Right cardiac atrium (tissue), 5 donors: ENCODE results near the gene CDH6. TPM values are rescaled to one million over a fixed set of nuclear protein-coding genes. Genes with fewer than 3 reads are reported as not detected.

Experiments
- ATAC-seq, 2 donors: fragments of 200-7000 bp; cut with Tn5 transposase; one replicate each; pipeline versions ENCODE4 v1.8.0 to v1.9.1; 2020; ENCODE audit warnings: moderate library complexity in 2 of 2, mild to moderate bottlenecking in 1 of 2
- DNase-seq, 3 donors: peaks; one replicate each; pipeline ENCODE4 v3.0.0-alpha.2; 2020
- H3K27ac ChIP-seq: one replicate; pipeline ENCODE4 v1.5.1; 2013; ENCODE audit warnings: mild to moderate bottlenecking, low read length, control low read depth, moderate library complexity
- H3K27me3 ChIP-seq: one replicate; pipeline ENCODE4 v1.6.1; 2013; ENCODE audit not compliant: control insufficient read depth, insufficient read depth
- H3K4me1 ChIP-seq: one replicate; pipeline ENCODE4 v1.6.1; 2013; ENCODE audit warnings: low read length; ENCODE audit not compliant: control insufficient read depth, insufficient read depth
- H3K4me3 ChIP-seq: one replicate; pipeline ENCODE4 v1.5.1; 2013; ENCODE audit warnings: low read length, control low read depth
- H3K9me3 ChIP-seq: one replicate; pipeline ENCODE4 v1.6.1; 2013; ENCODE audit warnings: low read length; ENCODE audit not compliant: control insufficient read depth
- WGBS: extraction: QIAGEN DNeasy Blood & Tissue Kit; methylation state at CpG from one replicate; pipeline ENCODE4 v1.1.7; 2013; 5-methylcytosine and 5-hydroxymethylcytosine counted together
- intact Hi-C, 4 donors: fragments of 100-400 bp; cut with DNase I; formaldehyde crosslinking; loops; one replicate each; pipeline versions ENCODE4 v1.11.0 to v1.14.0; 2022 to 2023
- polyA plus RNA-seq: library from polyadenylated mRNA; stranded (reverse); fragments of 200-250 nt; gene quantifications from one replicate; pipeline ENCODE4 v1.2.3, GENCODE V29; 2013
- total RNA-seq, 4 donors: library from RNA; stranded (reverse); fragmentation: NEBNext Ultra II Directional; extraction: Animal tissue kit (Norgen Biotek cat#: 25700); gene quantifications; one replicate each; pipeline ENCODE4 v1.2.1, GENCODE V29; 2021
- donor health status: healthy with polysubstance abuse.
- donor health status: DM: no; HTN: yes; CAD: no.
- donor health status: DM: no; HTN: no; CAD: no.
- donor health status: DM: no; HTN: yes; CAD: no; lungs with severe emphysema.
- donor health status: DM: yes; HTN: yes; CAD: no.

CDH6 gene
- total and polyA plus RNA-seq, 5 donors = 0.65 to 1.7 (median 1.0) TPM

DNA sequence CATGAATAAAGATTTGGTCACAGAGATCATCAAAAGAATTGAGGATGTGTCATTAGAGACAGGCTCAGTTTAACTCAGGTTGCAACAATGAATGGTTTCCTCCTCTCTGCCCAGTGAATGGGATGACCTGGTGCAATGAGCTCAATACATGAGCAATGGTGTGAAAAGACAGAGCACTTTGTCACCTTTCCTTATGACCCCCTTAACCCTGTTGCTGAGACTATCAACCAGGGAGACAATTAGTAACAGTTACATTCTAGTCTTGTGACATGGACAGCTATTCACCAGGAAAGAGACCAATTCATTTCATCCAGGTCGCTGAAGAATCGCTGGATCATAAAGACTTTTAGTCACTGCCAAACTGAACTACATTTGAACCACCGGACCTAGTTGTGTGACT lies 19.9 kb upstream of the CDH6 start:
- Histone ChIP-seq H3K27ac (no peak overlapping the region), H3K27me3 (no peaks in the 10 kb centered on the region), H3K4me3 (no peak overlapping the region), H3K9me3 (no peaks in the 10 kb centered on the region), H3K4me1 (no peaks in the 10 kb centered on the region)
- ATAC-seq = no peak
- no peak for DNase-seq
- intact Hi-C loops = no loop called here
- 93% methylated on average over 3 of the region's 3 CpGs for WGBS

DNA sequence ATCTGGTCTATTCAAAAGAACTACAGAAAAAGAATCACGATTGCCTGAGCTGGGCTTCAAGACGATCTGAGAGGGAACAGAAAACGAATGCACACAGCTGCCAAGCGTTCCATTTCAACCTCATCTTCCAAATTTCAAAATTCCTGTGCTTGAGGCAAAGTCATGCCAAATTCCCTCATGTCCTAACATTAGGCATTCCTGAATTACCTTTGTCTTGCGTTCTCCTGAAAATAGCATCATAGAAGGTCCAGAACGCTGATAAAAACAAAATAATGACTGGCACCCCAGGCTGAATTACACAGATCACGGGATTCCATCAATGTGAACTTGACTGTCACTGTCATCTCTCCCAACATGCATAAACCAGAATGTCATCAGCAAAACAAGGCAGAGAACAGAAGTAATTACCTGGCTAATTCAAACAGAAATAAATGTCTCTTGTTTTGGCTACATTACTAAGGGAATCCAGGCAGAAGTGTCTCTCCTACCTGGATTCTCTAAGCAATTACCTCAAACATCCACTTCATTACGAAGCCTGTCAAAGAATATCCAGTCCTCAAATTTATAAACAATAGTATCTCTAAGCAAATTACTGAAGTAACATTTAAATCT lies 12.0 kb upstream of the CDH6 start:
- H3K4me1 ChIP-seq = no peaks in the 10 kb centered on the region
- no peak for ATAC-seq
- H3K4me3 ChIP-seq = no peak overlapping the region
- intact Hi-C loops = loop anchor here in 3 of 4 donors (10.0 kb wide), 1 partner anchor 377 kb away; no protein-coding TSS in a partner anchor
- no peaks in the 10 kb centered on the region for H3K27me3 ChIP-seq
- H3K27ac ChIP-seq = no peak overlapping the region
- 79% methylated on average over 8 of the region's 8 CpGs for WGBS
- no peaks in the 10 kb centered on the region for H3K9me3 ChIP-seq
- DNase-seq = no peak

DNA sequence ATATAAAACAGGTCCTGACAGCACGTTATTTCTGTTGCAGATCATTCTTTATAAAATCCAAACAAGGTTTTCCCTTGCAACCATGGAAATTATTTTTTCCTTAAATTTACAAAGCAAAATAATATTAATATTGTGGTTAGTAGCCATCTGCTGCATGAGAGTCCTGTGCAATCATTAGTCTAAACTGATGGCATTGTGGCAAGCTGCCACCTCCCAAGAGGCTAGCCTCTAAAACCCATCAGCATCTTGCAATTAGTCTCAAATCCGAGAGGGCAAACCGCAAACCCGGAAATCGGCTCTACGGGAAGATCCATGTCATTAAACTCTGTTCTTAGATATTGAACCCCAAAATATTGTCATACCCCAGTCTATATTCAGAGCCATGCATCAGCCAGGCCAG lies 11.3 kb upstream of the CDH6 start:
- 91% methylated on average over 6 of the region's 6 CpGs for WGBS
- Histone ChIP-seq H3K27ac (no peak overlapping the region), H3K27me3 (no peaks in the 10 kb centered on the region), H3K4me3 (no peak overlapping the region), H3K4me1 (no peaks in the 10 kb centered on the region), H3K9me3 (no peaks in the 10 kb centered on the region)
- ATAC-seq (no peak), DNase-seq (no peak)
- intact Hi-C loops = loop anchor here in 3 of 4 donors (10.0 kb wide), 1 partner anchor 377 kb away; no protein-coding TSS in a partner anchor

DNA sequence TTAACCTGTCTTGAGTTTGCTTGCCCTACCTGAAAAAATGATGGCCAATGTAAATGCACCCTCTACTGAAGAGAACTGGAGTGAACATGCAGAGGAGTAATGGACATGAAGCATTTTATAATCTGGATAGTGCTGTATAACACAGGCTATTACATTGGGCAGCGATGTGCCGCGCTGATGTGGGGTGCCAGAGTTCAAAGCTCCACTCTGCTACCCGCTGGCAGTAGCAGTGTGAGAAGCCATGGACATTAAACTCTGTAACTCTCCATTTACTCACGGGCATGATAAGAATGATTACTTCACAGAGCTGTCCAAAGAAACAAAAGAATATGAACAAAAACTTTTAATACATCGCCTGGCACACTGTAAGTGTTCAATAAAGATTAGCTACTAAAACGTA lies 7.5 kb upstream of the CDH6 start:
- DNase-seq (no peak), ATAC-seq (no peak)
- no peaks in the 10 kb centered on the region for H3K27me3 ChIP-seq
- intact Hi-C loops = loop anchor here in 3 of 4 donors (10.0 kb wide), 1 partner anchor 381 kb away; no protein-coding TSS in a partner anchor
- H3K27ac ChIP-seq = no peak overlapping the region
- no peaks in the 10 kb centered on the region for H3K4me1 ChIP-seq
- H3K4me3 ChIP-seq = no peak overlapping the region
- WGBS = 85% methylated on average over 7 of the region's 7 CpGs
- no peaks in the 10 kb centered on the region for H3K9me3 ChIP-seq

DNA sequence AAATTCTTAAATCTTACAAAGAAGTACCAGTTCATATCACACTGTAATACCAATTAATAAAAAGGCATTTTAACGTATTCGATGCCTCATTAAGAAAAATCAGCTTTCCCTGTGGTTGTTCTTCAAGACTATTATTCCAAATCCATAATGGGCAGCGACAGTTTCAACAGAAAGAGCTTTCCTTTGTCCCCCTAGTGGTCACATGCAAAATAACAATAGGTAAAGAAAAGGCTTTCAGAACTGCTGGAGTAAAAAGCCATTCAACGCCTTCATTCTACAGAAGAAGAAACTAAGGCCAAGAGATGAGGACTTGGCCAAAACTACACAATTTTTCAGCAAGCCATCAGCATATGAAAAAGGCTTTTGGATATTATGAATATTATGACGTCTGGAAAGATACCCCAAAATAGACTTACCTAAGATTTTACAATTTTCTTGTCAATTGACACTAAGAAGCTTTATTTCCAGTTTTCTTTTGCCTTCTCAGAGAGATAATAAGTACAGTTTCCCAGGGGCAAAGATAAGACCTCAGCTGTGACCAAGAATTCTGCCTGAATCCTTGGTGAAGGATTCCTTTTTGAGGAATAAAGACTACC lies 6.7 kb upstream of the CDH6 start:
- DNase-seq = no peak
- no peaks in the 10 kb centered on the region for H3K4me1 ChIP-seq
- ATAC-seq = no peak
- intact Hi-C loops = loop anchor here in 3 of 4 donors (10.0 kb wide), 1 partner anchor 382 kb away; no protein-coding TSS in a partner anchor
- H3K27ac ChIP-seq = no peak overlapping the region
- H3K4me3 ChIP-seq = no peak overlapping the region
- WGBS = 23% methylated on average over 5 of the region's 5 CpGs
- H3K27me3 ChIP-seq = no peaks in the 10 kb centered on the region
- H3K9me3 ChIP-seq = no peaks in the 10 kb centered on the region

DNA sequence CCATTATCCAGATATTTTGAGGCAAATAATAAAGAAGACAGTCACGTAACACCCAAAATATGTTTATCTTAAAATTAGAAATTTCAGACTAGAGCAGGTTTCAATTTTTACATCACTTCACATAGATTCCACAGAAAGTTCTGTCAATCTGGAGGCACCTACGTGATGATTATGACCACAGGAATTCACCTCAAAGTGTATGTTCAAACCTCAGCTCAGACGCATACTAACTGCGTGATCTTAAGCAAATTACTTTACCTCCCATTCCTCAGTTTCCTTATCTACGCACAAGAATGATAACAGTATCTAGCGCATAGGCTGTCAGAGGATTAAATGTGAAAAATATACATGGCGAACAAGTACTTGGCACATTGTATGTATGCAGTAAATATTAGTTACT lies 5.9 kb upstream of the CDH6 start:
- H3K4me3 ChIP-seq = no peak overlapping the region
- no peaks in the 10 kb centered on the region for H3K4me1 ChIP-seq
- WGBS = 69% methylated on average over 7 of the region's 7 CpGs
- DNase-seq (no peak), ATAC-seq (no peak)
- no peak overlapping the region for H3K27ac ChIP-seq
- H3K27me3 ChIP-seq = no peaks in the 10 kb centered on the region
- intact Hi-C loops = loop anchor here in 3 of 4 donors (10.0 kb wide), 1 partner anchor 383 kb away; no protein-coding TSS in a partner anchor
- H3K9me3 ChIP-seq = no peaks in the 10 kb centered on the region

DNA sequence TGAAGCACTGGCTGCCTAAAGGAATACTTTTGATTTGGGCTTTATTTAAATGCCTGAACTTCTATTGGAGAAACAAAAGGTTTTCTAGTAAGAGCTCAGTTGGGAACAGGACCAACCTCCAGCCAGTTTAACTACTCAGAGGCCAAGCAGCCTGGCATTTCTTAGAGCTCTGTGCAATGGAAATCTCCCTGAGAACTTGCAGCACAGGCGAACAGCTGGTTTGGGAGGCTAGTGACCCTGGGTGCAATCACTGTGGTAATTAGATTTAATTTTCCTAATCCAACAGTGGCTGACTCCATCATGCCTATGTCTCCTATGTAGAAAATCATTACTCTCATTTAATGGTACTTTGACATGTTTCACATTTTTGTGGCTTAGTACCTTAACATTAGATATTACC lies 1.0 kb upstream of the CDH6 start:
- intact Hi-C loops = no loop called here
- Histone ChIP-seq H3K4me3 (no peak overlapping the region), H3K27ac (no peak overlapping the region), H3K4me1 (no peaks in the 10 kb centered on the region), H3K27me3 (no peaks in the 10 kb centered on the region), H3K9me3 (no peaks in the 10 kb centered on the region)
- WGBS = 88% methylated on average over 1 of the region's 1 CpG
- peak in 1 of 3 donors; percentile 14 for DNase-seq
- no peak for ATAC-seq

DNA sequence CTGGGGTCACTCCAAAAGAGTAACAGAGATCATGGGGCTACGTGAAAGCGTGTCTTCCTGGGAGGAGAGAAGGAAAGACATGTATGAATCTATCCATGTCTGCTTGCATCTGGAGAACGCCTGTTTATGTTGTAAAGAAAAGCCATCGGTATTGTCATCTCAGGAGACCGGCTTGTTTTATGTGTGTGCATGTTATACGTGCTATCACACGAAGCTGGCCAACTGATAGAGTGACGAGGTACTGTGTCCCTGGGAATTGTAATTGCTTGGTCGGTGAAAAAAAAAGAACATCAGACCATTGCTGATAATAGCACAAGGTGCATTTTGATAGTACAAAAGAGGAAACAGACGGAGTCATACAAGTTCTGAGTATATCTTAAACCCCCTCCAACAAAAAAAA lies 370 bp upstream of the CDH6 start:
- intact Hi-C loops = no loop called here
- Histone ChIP-seq H3K4me3 (peak overlapping the region; percentile 61), H3K27me3 (no peaks in the 10 kb centered on the region), H3K27ac (no peak overlapping the region), H3K4me1 (no peaks in the 10 kb centered on the region), H3K9me3 (no peaks in the 10 kb centered on the region)
- DNase-seq (no peak), ATAC-seq (no peak)
- 37% methylated on average over 10 of the region's 10 CpGs for WGBS

DNA sequence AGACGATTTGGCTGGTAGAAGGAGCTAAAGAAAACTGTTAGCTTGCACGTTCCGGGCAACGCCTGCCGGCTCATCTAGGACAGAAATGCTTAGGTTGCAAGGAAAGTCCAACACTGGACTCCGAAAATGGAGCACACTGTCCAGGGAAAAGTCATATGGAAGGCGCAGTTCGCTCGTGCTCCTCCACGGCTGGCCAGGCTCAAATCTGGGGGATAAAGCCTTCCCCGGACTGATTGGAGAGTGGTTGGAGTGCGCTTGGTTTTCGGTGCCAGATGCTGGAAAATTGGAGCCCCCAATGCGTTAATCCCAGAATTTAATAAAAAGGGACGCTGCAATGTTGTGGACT lies 955 bp downstream of the CDH6 start:
- Histone ChIP-seq H3K9me3 (no peaks in the 10 kb centered on the region), H3K4me1 (no peaks in the 10 kb centered on the region), H3K4me3 (peak overlapping the region; percentile 61), H3K27me3 (no peaks in the 10 kb centered on the region), H3K27ac (no peak overlapping the region)
- intact Hi-C loops = no loop called here
- 3% methylated on average over 15 of the region's 15 CpGs for WGBS
- DNase-seq (peak in 1 of 3 donors; percentile 18), ATAC-seq (no peak)

DNA sequence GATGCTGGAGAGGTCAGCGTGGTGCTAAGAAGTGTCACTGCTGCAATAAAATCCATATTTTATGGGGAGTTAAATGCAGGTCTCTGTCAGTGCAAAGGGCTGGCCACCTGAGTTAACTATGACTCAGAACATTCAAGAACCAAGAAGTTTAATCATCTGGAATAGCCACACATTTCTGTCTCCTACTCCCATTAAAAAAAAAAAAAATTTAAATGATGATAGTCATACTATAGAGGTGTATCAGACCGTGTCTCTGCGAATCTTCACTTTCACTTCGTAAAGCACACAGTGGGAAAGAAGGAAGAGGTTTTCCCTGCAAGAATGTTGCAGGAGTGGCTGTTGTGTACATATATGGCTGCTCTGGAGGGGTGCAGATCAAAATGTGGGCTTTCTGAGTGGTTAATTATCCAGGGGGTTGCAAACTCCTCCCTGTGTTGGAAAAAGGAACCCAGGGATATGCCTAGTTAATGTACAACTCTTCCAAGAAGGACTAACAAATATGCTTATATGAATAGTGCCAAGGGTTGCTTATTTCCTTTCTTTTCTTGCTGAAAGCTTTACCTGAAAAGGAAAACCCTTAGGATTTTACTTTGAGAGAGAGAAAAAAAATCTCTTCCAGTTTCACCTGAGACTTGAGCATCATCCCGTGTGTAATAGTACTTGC lies 1.5 kb downstream of the CDH6 start:
- intact Hi-C loops = no loop called here
- H3K4me1 ChIP-seq = no peaks in the 10 kb centered on the region
- H3K27ac ChIP-seq = no peak overlapping the region
- H3K9me3 ChIP-seq = no peaks in the 10 kb centered on the region
- H3K27me3 ChIP-seq = no peaks in the 10 kb centered on the region
- WGBS = 43% methylated on average over 5 of the region's 5 CpGs
- H3K4me3 ChIP-seq = peak overlapping the region; percentile 61
- no peak for ATAC-seq
- no peak for DNase-seq

DNA sequence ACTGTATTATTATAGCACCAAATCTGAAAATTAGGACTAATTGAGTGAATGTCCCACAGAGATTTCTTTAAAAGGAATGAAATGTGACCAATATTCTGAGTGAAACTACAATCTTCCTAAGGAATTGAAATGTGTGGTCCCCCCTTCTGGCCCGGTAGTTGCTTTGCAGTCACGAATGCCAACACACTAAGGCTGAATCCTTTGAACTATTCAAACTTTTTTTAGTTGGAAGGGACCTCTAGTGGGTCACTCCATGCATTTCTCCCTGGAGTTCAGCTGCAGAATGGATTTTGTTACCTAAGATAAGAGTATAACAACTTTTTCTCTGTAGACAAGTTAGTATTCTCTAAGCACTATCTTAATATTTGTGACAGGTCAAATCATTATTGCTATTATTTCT lies 2.8 kb downstream of the CDH6 start:
- Histone ChIP-seq H3K9me3 (no peaks in the 10 kb centered on the region), H3K27ac (no peak overlapping the region), H3K4me3 (no peak overlapping the region), H3K27me3 (no peaks in the 10 kb centered on the region), H3K4me1 (no peaks in the 10 kb centered on the region)
- no peak for DNase-seq
- WGBS = 34% methylated on average over 2 of the region's 2 CpGs
- intact Hi-C loops = no loop called here
- no peak for ATAC-seq
